Stimulated activated CD8-positive, alpha-beta memory T cell treated with anti-CD3 and anti-CD28 coated beads, Interleukin-7, amount 100 ng/mL, for 24 hours (primary cell): ENCODE data around the gene UBE2A.
A peak's percentile ranks its signal among the peaks of the same experiment; 100 is the strongest.

Experiments used
- DNase-seq: peaks from one replicate; pipeline ENCODE4 v3.0.0-alpha.2; 2020; ENCODE audit warnings: low read depth

The UBE2A gene

GRCh38 chrX:119574394-119575266 is at the start of gene UBE2A:
Gene UBE2A, plus strand, starts transcription at chrX:119574563. Its CDS starts 149 bp downstream, at chrX:119574712.
- peak; percentile 70 for DNase-seq

GRCh38 chrX:119529345-119530276 is 44.8 kb upstream of the UBE2A start:
- no peak for DNase-seq

GRCh38 chrX:119537487-119537886 is 36.9 kb upstream of the UBE2A start:
- no peak for DNase-seq

GRCh38 chrX:119539872-119540271 is 34.5 kb upstream of the UBE2A start:
- no peak for DNase-seq

GRCh38 chrX:119541188-119541587 is 33.2 kb upstream of the UBE2A start:
- no peak for DNase-seq

DNA sequence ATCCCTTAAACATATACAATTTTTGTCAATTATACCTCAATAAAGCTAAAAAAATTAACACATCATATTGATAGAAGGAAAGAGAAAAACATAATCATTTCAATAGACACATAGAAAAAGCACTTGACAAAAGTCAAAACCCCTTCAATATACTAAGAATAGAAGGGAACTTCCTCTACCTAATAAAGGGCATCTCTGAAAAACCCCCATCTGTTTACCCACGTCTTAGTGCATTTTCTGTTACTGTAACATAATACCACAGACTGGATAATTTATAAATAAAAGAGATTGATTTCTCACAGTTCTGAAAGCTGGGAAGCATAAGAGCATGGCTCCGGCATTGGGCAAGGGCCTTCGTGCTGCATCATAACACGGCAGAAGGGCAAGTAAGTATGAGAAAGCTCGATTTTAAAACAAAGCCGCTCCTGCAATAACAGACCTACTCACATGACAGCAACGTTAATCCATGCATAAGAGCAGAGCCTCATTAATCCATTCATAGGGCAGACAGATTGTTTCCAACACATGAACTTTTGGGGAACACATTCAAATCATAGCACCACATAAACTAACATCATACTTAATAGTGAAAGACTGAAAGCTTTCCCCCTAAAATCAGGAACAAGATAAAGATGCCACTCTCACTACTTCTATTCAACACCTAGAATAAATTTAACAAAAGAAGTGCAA is 24.9 kb upstream of the UBE2A start:
- DNase-seq, result no peak

DNA sequence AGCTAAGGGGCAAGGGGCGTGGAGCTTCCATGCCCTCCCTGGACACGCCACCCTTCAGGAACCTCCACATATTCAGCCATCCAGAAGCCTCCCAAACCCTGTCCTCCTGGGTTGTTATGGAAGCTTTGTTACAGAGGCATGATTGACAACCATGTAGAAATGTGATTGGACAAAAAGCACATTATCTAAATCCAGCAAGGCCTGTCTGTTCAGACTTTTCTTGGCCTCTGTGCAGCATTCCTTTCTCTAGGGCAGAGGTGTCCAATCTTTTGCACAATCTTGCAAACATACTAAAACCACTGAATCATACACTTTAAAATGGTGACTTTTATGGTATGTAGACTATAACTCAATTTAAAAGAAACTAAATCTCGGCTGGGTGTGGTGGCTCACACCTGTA is 21.9 kb upstream of the UBE2A start:
- no peak for DNase-seq

DNA sequence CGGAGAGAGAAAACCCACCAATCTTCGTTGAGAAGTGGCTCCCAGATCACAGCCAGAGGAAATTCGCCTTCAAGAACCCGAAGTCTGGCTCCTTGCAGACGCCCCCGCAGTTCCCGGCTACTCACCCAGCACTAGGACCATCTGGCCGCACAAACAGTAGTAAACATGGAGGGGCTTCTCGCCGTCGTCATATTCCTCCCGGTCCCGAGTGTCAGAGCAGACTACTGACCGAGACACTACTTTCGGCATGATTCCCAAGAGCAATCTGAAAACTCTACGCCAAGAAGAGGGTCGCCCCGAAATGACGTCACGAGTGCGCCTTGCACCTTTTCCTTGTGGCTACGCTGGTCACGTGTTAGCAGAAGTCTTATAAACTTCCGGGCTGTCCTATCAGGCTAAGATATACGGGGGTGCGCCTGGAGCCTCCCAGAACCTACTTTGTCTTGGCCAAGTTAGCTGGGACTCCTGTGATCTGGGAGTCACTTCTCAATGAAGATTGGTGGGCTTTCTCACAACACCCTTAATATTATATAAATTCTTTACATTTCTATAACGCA is 9.2 kb upstream of the UBE2A start, which contains the start of gene STEEP1:
Gene STEEP1, minus strand, starts transcription at position 303 of the 557 bp plus-strand sequence. Its CDS starts 54 bp downstream, at position 249.
- DNase-seq, result peak; percentile 76

DNA sequence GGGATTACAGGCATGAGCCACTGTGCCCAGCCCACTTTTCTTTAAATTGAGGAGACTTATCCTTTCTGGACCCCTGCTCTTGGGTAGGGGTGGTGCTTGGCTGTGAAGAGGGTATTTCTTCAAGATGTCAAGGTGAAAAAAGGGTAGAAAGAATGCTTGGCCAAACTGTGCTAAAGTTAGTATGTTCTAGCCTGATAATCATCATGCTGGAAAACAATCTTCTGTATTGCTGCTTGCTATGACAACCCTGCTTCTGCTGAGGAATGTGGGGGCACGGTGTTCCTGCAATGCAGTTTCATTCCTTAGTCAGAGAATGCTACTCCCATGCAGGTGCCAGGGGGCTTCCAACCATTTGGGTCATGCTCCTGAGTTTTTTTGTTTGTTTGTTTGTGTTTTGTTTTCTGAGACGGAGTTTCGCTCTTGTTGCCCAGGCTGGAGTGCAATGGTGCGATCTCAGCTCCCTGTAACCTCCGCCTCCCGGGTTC is 4.0 kb upstream of the UBE2A start:
- no peak for DNase-seq

DNA sequence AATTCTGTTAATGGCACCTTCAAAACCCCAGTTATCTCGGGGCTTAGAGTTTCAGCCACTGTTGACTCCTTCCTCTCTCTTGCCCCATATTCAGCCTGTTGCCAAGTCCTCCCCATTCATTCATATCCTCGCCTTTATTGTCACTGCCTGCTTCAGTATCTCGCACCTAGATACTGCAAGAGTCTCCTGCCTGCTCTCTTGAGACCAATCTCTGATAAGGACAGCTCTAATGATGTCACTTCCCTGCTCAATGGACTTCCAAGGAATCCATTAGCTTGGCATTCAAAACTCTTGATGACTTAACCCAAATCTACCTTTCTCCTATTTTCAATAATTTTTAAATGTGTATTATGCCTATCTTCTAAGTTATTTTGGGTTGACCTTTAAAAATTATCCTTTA is 1.1 kb upstream of the UBE2A start:
- no peak for DNase-seq

GRCh38 chrX:119573840-119574393 is 446 bp upstream of the UBE2A start:
- DNase-seq, result no peak

DNA sequence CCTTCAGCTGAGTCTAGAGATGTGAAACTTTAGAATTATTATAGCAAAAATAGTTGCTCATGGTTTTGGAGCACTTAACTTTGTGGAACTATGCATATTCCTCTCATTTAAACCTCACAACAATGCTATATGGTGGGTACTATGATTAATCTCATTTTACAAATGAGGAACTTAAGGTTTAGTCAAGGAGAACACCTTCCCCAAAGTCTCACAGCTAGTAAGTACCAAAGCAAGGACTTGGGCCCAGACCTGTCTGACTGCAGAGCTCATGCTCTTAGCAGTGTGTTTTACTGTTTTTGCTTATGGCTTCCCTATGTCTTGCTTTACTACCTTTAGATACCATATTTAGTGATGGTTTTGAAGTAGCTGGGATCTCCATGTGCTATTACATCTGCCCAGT is 5.1 kb downstream of the UBE2A start:
- no peak for DNase-seq

GRCh38 chrX:119583431-119584059 is 9.2 kb downstream of the UBE2A start:
- DNase-seq, result no peak

- no peak for DNase-seq
Measured at GRCh38 chrX:119589810-119590209, 15.4 kb downstream of the UBE2A start.

DNA sequence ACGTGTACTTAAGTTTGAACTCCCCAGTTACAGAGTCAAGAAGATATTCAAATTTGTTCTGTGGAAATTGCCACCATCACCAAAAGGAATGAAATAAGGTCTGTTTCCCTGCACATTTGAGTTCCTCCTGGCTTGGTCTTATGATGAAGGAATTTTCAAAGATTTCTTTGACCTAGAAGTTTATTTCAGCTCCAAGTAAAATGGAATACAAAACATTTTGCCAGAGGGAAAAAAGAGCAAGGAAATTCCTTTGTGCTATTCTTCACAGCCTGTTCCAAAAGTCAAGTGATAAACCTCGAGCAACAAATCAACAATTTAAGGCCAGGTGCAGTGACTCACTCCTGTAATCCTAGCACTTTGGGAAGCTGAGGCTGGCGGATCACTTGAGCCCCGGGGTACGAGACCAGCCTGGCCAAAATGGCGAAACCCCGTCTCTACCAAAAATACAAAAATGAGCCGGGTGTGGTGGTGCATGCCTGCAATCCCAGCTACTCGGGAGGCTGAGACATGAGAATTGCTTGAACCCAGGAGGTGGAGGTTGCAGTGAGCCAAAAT is 28.4 kb downstream of the UBE2A start:
- no peak for DNase-seq

DNA sequence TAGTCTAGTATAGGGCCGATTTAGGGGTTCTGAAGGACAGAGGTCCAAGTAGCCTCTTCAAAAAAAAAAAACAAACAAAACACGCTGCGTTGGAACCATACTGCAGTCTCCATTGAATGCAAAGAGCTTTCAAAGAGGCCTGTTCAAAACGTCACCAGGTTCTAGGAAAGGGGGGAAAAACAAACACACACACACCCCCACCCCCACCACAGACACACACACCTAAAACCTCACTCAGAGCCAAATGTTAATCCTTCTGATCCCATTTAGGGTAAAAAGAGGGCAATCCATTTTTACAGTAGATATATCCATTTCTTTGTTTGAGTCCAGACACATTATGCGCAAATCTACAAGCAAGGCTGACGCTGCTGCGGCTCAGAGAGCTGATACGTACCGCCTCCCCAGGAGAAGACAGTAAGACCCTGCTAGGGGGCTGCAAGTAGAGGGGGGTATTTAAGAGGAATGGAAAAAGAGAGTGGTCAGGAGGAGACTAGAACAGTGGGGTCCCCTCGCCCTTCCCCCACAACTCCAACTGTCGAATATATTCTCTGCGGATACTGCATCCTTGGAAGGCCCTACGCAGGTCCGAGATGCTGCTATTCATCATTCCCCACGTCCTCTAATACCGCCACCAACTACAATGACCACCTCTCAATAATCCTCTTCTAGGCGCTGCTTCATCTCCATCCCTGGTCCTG is 30.6 kb downstream of the UBE2A start:
- no peak for DNase-seq

DNA sequence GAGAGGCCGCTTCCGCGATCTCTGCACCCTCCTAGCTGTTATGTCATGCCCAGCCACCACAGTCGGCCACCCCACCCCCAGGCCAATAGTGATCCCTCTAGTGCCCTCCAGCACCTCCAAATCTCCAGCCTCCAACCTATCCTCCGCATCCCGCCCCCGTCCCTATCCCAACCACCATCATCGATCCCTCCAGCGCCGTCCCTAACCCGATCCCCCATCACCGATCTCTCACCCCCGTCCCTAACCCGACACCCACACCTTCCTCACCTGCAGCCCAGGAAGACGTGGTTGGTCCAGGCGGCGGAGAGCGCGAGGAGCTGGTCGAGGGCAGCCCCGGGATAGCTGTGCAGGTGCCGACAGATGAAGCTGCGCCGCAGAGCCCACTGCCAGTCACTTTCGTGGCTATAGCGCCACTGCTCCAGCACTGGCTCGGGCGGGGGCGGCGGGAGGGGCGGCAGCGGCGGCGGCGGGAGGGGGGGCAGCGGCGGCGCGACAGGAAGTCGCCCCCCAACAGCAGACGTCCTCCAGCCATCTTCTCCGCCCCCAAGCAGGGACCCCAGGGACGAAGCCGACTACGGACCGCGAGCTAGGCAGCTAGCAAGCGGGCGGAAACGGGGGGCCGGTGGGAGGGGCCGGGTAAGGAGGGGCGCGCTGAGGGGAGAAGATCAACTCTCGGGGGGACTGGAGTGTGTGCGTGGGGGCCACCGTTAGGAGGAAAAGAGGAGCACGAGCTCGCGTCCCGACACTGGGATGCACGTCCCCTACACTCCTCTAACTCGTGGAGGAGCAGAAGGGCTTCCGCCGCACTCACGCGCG is 31.3 kb downstream of the UBE2A start:
- peak; percentile 21 for DNase-seq

DNA sequence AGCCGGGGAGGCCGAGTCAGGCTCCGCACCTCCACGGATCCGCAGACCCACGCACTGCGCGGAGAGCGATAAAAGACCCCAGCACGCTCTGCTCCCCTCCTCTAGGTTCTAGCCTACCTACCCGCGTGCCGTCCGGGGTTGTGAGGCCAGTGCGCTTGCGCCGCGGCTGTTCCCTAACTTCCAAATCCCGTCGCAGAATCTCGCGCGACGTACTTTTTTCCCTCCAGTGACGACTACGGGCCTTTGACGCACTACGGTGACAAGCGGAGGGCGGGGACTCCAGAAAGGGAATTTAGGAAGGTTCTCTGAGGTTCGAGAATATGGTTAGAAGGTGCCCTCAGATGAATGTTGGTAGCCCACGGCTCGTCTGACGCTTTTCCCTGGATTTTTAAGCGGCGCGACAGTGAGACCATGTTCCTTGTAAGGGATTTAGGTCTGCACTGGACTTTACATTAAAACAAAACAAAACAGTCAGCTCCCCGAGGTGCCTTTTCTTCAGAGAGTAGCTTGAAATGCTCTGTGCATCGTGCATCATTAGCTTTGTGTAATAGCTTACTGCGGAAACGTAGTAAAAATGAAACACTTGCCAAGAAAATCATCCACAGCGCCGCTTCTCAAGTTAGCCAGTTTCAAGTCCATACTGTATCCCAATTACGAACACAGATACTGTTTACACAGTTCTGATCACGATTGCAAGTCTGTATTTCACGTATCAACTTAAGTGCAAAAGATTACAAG is 32.1 kb downstream of the UBE2A start, which contains the start of gene NKRF:
Gene NKRF, minus strand, starts transcription at position 145 of the 738 bp plus-strand sequence.
- DNase-seq, result peak; percentile 71
